ENCODE measurements around the gene TRIM8. TPM values are rescaled to one million over a fixed set of nuclear protein-coding genes. Genes with fewer than 3 reads are reported as not detected.

TRIM8 gene
- total RNA-seq, 1 donor from 2014 or later = 109 TPM

GRCh38 chr10:102705531-102705930, 61.3 kb downstream of the TRIM8 start:
- DNase-seq (ENCODE audit: missing footprints) = no peak
- ATAC-seq = no peak
- intact Hi-C loops (cut with DNase I) = no loop called here

Other genes starting within 250 kb of the TRIM8 start
- 15.1 TPM for gene NFKB2, start 248.8 kb upstream of the TRIM8 start, total RNA-seq
- 0.49 TPM for gene PSD, start 225.7 kb upstream of the TRIM8 start, total RNA-seq
- 8.4 TPM for gene FBXL15, start 223.6 kb upstream of the TRIM8 start, total RNA-seq
- gene CUEDC2, start 211.9 kb upstream of the TRIM8 start, total RNA-seq = 84.5 TPM
- not detected for gene C10orf95, start 192.9 kb upstream of the TRIM8 start, total RNA-seq
- gene ACTR1A, start 141.8 kb upstream of the TRIM8 start, total RNA-seq = 101 TPM
- gene SUFU, start 140.5 kb upstream of the TRIM8 start, total RNA-seq = 7.8 TPM
- gene ARL3, start 69.9 kb downstream of the TRIM8 start, total RNA-seq = 15.4 TPM
- gene SFXN2, start 70.2 kb downstream of the TRIM8 start, total RNA-seq = 0.68 TPM
- gene WBP1L, start 99.5 kb downstream of the TRIM8 start, total RNA-seq = 25.9 TPM
- not detected for gene CYP17A1, start 192.9 kb downstream of the TRIM8 start, total RNA-seq
- gene BORCS7, start 209.8 kb downstream of the TRIM8 start, total RNA-seq = 12.3 TPM
- gene AS3MT, start 225.0 kb downstream of the TRIM8 start, total RNA-seq = 14.6 TPM

Data from Right ventricle myocardium inferior (tissue), 1 donor.